Measurements from ENCODE around the gene HOMER1. TPM values are rescaled to one million over a fixed set of nuclear protein-coding genes. Genes with fewer than 3 reads are reported as not detected.
A peak's percentile ranks its signal among the peaks of the same experiment; 100 is the strongest.

The HOMER1 gene
- total and polyA plus RNA-seq, 2 of the 13 experiments (the other 11 are each of a cell fraction or from before 2014, with no cell fraction given) = 5.3 to 24.8 TPM

- no peak for TF ChIP-seq PBX2 (CRISPR knock-in tag; IDR thresholded peaks at IDR 0.05)
- no peak for TF ChIP-seq ETS1 (CRISPR knock-in tag; IDR thresholded peaks at IDR 0.05)
- TF ChIP-seq NCOA5 (CRISPR knock-in tag; IDR thresholded peaks at IDR 0.05) = no peak
- no peak for TF ChIP-seq SP1 (IDR thresholded peaks at IDR 0.05)
- TF ChIP-seq SP1 (CRISPR knock-in tag; IDR thresholded peaks at IDR 0.05) = no peak
- no peak for TF ChIP-seq ZNF207 (IDR thresholded peaks at IDR 0.05; ENCODE audit: borderline replicate concordance)
- TF ChIP-seq GABPB1 (CRISPR knock-in tag; IDR thresholded peaks at IDR 0.05) = no peak
- no peak for TF ChIP-seq ZHX1 (CRISPR knock-in tag; IDR thresholded peaks at IDR 0.05; ENCODE audit: low read depth)
- TF ChIP-seq ARNT (IDR thresholded peaks at IDR 0.05) = no peak
- no peak for TF ChIP-seq ZNF138 (CRISPR knock-in tag; IDR thresholded peaks at IDR 0.05; ENCODE audit: low read depth)
- no peak for TF ChIP-seq SRSF4 (IDR thresholded peaks at IDR 0.05; ENCODE audit: low read depth, low read length, poor library complexity, severe bottlenecking)
- no peak for TF ChIP-seq U2AF2 (IDR thresholded peaks at IDR 0.05; ENCODE audit: low read depth, low read length)
- peak; percentile 83 for TF ChIP-seq KDM1A (CRISPR knock-in tag; IDR thresholded peaks at IDR 0.05)
- TF ChIP-seq SIN3A (IDR thresholded peaks at IDR 0.05; ENCODE audit: borderline replicate concordance, low read depth, low read length) = no peak
- no peak for TF ChIP-seq RFXANK (CRISPR knock-in tag; IDR thresholded peaks at IDR 0.05)
- TF ChIP-seq NFAT5 (CRISPR knock-in tag; IDR thresholded peaks at IDR 0.05) = no peak
- no peak for TF ChIP-seq ZNF619 (CRISPR knock-in tag; IDR thresholded peaks at IDR 0.05)
- no peak for TF ChIP-seq ZNF280B (CRISPR knock-in tag; IDR thresholded peaks at IDR 0.05; ENCODE audit: borderline replicate concordance)
- TF ChIP-seq TCF12 (IDR thresholded peaks at IDR 0.05) = no peak
- no peak for TF ChIP-seq TCF12 (CRISPR knock-in tag; IDR thresholded peaks at IDR 0.05)
Measured at GRCh38 chr5:79535477-79536192, 21.7 kb upstream of the HOMER1 start (continued).
